Measurements from ENCODE around the gene CTSD. TPM values are rescaled to one million over a fixed set of nuclear protein-coding genes. Genes with fewer than 3 reads are reported as not detected.

CTSD gene
- total RNA-seq, 1 experiment from 2014 or later, result 158 TPM

DNA sequence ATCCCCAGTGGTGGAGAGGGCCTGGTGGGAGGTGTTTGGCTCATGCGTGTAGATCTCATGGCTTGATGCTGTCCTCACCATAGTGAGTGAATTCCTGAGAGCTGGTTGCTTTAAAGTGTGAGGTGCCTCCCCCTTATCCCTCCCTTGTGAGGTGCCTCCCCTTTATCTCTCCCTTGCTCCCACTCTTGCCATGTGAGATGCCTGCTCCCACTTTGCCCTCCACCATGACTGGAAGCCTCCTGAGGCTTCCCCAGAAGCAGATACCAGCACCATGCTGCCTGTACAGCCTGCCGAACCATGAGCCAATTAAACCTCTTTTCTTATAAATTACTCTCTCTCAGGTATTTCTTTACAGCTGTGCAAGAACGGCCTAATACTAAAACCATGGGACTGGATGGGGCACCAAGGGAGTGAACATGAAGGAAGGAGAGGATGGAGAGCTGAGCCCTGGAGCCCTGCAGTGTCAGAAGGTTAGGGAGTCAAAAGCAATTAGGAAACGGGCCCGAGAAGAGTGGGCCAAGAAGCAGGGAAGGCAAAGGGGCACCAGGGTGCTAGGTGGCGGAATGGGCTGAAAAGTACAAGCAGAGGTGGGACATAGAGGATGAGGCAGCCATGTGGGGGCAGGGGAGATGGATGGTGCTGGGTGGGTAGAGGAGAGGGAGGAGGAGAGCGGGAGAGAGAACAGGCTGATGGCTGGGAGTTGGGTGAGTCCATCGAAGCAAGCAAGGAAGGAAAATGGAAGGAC is 22.8 kb downstream of the CTSD start:
- Histone ChIP-seq H2BK120ac (ENCODE audit: low read depth, low read length, poor library complexity, severe bottlenecking) (no peak overlapping the region), H3K27ac (ENCODE audit: insufficient read length, low read depth, low read length) (no peak overlapping the region), H2BK20ac (ENCODE audit: low read depth, low read length, poor library complexity, severe bottlenecking) (no peak overlapping the region), H4K5ac (ENCODE audit: insufficient read length, low read depth, low read length) (no peak overlapping the region), H4K91ac (ENCODE audit: insufficient read length, low read depth, low read length) (no peak overlapping the region), H3K9me3 (ENCODE audit: control insufficient read depth, low read depth, low read length) (no peaks in the 10 kb centered on the region), H3K18ac (ENCODE audit: insufficient read length, low read depth, low read length) (no peak overlapping the region), H2AFZ (ENCODE audit: low read length) (no peak overlapping the region), H3K4ac (ENCODE audit: low read depth, low read length) (no peak overlapping the region), H3K23ac (ENCODE audit: insufficient read length, low read depth, low read length) (no peak overlapping the region), H3K79me1 (ENCODE audit: insufficient read depth, low read depth, low read length, poor library complexity, severe bottlenecking) (no peaks in the 10 kb centered on the region), H2BK15ac (ENCODE audit: low read depth, low read length) (no peak overlapping the region), H2BK5ac (ENCODE audit: insufficient read length, low read length) (no peak overlapping the region), H4K20me1 (ENCODE audit: control insufficient read depth, insufficient read depth, insufficient read length) (peaks cover 10% of the 10 kb centered on the region), H2BK12ac (ENCODE audit: insufficient read length, low read depth, low read length) (no peak overlapping the region), H3T11ph (ENCODE audit: low read length) (no peak overlapping the region), H3K4me1 (ENCODE audit: insufficient read depth, low read length) (no peaks in the 10 kb centered on the region), H3K79me2 (ENCODE audit: insufficient read depth, low read length) (no peaks in the 10 kb centered on the region), H3K27me3 (ENCODE audit: insufficient read depth, low read length) (no peaks in the 10 kb centered on the region; the same call in 1 of the 2 replicates), H2AK5ac (ENCODE audit: insufficient read length, low read length) (no peak overlapping the region), H3K9ac (ENCODE audit: extremely low read depth, insufficient read length, low read length) (no peak overlapping the region), H3K56ac (ENCODE audit: insufficient read length, low read depth, low read length) (no peak overlapping the region), H4K8ac (replicated peaks; ENCODE audit: insufficient read length, low read depth, low read length) (no peak overlapping the region), H3K4me2 (ENCODE audit: insufficient read depth, insufficient read length, low read length) (no peak overlapping the region), H3K23me2 (ENCODE audit: insufficient read length, low read depth, low read length, poor library complexity, severe bottlenecking) (no peaks in the 10 kb centered on the region), H3K14ac (ENCODE audit: insufficient read depth, low read length) (no peak overlapping the region)
- H3K4me3 Mint-ChIP-seq, result no peak overlapping the region
- TF ChIP-seq CTCF (conservative IDR thresholded peaks at IDR 0.05), result no peak
- peaks cover 0 to under 1% (median 0%) of the 10 kb centered on the region in 3 experiments; a peak in 3 of 7 replicates for H3K36me3 Mint-ChIP-seq (ENCODE audit: insufficient read depth in 1 of 3, low read depth in 3 of 3)
- no peaks in the 10 kb centered on the region for H3K4me1 Mint-ChIP-seq
- peaks cover 8 to 16% of the 10 kb centered on the region in 2 experiments for H3K9me3 Mint-ChIP-seq
- no peak overlapping the region for H3K27ac Mint-ChIP-seq
- H3K27me3 Mint-ChIP-seq (ENCODE audit: low read depth), result peaks cover 32% of the 10 kb centered on the region
- WGBS (ENCODE audit: extremely low coverage, insufficient read length, low lambda C conversion rate), result no CpG with 5 or more reads among the region's 8 CpGs
- DNase-seq, result no peak
